Measurements from ENCODE around the gene KCNG1.

Gene KCNG1

GRCh38 chr20:51034988-51035656 is 12.2 kb upstream of the KCNG1 start:
- DNase-seq = no peak

GRCh38 chr20:51034476-51034875 is 11.6 kb upstream of the KCNG1 start:
- DNase-seq = no peak

GRCh38 chr20:51029963-51030920 is 7.3 kb upstream of the KCNG1 start:
- DNase-seq = no peak

- DNase-seq = no peak
Measured at GRCh38 chr20:51029556-51029955, 6.6 kb upstream of the KCNG1 start.

- no peak for DNase-seq
Measured at GRCh38 chr20:51028616-51029212, 5.8 kb upstream of the KCNG1 start.

- DNase-seq = no peak
Measured at GRCh38 chr20:51027035-51027795, 4.3 kb upstream of the KCNG1 start.

GRCh38 chr20:51026269-51026668 is 3.4 kb upstream of the KCNG1 start:
- DNase-seq = no peak

- no peak for DNase-seq
Measured at GRCh38 chr20:51024761-51025160, 1.9 kb upstream of the KCNG1 start.

GRCh38 chr20:51023617-51024155 is 779 bp upstream of the KCNG1 start:
- DNase-seq = no peak

- DNase-seq = no peak
Measured at GRCh38 chr20:51022227-51022802, 592 bp downstream of the KCNG1 start.

GRCh38 chr20:51021067-51022025 is 1.6 kb downstream of the KCNG1 start:
- no peak for DNase-seq

- no peak for DNase-seq
Measured at GRCh38 chr20:51020657-51021056, 2.2 kb downstream of the KCNG1 start.

GRCh38 chr20:51019656-51020592 is 3.0 kb downstream of the KCNG1 start:
- DNase-seq = no peak

GRCh38 chr20:51017251-51017650 is 5.7 kb downstream of the KCNG1 start:
- DNase-seq = no peak

GRCh38 chr20:51016521-51016920 is 6.4 kb downstream of the KCNG1 start:
- DNase-seq = no peak

GRCh38 chr20:51014797-51015722 is 7.8 kb downstream of the KCNG1 start:
- peak; percentile 4 for DNase-seq

GRCh38 chr20:51013577-51014330 is 9.2 kb downstream of the KCNG1 start:
- no peak for DNase-seq

GRCh38 chr20:51012357-51012756 is 10.6 kb downstream of the KCNG1 start:
- DNase-seq = no peak
